ENCODE results near the gene PPIL1.
"Not testable (repeated sequence)": the region's sequence is repeated elsewhere in the genome, so short reads cannot be mapped to it uniquely, and the experiment has no call there.

The PPIL1 gene

DNA sequence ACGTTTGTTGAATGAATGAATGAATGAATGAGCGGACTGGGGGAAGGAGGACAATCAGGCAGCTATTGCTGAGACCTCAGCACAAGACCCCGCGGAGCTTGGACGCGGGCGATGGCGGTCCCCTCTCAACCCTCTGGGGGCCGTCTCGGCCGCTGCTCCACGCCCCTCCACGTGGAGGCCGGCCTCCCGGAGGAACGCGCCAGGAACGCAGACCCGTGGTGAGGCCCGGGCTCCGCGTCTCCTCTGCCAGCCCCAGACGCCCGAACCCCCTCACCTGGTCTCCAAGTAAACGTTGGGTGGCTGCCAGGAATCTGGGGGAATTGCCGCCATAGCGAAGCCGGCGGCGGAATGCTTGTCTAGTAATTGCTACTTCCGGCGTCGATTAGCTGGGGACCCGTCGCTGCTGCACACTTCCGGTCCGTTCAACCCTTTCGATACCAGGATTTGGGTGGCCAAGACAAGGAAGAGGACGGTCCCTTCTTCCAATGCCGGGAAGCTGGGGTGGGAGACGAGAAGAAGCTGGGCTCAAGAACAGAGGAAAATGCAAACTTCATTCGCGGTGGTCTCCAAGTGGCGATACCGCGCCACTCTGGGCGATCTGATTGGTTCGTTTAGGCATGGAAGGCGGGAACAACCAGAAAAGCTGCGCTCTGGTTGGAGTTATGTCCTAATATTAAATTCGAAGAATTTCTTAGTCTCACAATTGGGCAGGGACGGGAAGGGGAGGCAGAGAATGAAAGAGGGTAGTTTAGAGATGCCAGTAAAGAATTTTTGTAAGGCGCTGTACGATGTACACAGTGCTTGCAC is at the start of gene PPIL1:
TSS of gene PPIL1 (minus strand) at position 361 of the 807 bp plus-strand sequence. CDS start at position 330, 31 bp downstream.
- DNase-seq: peak; percentile 87

DNA sequence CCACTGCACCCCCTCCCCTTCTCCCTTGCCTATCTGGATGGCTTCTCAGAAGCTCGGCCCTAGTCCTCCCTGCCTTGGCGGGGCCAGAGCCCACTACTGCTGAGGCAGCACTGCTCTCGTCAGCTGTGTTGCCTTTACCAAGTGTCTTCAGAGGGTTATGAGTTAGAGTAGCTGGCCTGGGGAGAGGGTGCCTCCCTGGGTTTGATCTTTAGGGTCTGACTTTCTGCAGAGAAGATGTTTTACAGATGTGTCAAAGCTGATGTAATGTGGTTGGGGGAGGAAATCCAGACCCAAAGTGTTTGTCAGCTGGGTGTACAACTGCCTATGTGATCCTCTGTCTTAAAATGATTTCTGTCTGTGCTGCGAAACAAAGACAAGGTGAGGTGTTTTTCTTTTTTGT is 49.5 kb upstream of the PPIL1 start:
- DNase-seq: no peak

DNA sequence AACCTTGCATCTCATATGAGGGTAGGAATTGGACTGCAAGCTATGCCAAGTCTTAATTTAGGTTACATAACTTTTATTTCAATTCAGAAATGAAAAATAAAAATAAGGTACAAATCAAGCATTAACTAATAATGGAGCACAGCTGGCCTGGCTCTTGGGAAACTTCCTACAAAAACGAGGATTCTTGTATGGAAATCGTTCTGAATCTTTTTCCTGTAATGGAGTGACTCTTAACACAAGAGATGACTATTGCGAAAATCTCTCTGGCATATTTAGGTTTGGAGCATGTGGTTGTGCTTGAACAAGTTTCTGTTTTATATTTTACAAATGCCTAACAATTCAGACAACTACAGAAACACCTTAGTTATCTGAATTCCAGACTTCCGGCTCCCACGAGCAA is 45.9 kb upstream of the PPIL1 start:
- DNase-seq: no peak

DNA sequence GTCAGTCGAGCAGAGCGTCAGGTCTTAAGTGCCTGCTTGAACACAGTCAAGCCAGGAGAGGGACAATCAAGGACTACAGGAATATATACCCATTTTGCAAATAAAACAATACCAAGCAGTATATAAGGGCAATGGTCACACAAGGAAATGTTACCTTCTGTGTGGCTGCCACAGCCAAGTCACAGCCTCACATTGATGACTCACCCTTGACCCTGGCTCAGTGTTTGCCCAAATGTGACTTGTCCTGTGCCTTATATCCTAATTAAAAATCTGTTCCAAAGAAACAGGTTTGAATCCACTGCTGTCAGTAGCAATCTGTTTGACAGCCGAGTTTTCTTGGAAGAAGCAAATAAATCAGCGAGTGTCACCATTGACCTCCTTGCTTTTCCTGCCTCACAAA is 45.4 kb upstream of the PPIL1 start:
- no peak for DNase-seq

DNA sequence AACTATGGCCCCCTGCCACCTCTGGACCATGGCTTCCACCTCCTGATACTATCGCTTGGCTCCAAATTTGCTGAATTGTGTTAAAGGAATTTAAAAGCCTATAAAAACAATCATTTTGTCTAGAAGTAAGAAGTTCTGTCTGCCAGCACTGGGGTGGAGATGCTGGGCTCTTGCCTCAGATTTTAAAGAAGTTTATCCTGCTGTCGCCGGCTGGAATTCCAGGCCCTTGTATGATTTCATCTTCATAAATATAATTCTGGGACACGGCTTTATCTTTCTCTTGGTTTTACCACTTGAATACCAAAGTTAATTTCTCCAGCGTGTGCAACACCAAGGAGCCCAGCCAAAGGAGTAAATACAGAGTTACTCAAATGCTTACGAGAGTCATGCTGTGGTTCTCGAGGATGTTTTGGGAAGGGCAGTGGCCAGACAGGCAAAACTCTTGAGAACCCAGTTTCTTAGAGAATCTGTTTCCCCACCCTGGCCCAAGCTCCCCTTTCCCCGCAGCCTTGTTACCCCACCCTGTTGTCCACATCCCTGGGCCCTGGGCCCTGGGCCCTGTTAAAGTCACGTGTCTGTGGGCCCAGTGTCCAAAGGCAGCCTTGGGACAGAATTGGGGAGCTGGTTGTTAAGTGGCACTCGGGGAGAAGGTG is 43.1 kb upstream of the PPIL1 start:
- no peak for DNase-seq

DNA sequence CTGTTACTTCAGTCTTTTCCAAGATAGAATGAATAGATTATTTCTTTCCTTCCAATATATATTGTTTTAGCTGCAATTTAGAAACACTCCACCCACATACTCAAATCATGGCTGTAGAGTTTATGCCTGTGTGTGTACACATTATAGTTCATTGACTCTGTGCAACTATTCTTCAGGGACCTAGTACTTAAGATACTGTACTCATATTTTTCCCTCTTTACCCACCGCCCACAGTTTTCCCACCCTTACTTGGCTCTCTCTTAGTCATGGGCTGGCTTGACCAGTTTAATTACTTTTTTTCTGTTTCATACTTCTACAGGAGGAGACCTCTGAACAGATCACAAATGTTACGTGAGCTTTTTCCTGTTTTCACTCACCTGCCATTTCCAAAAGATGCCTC is 41.5 kb upstream of the PPIL1 start:
- DNase-seq: no peak

DNA sequence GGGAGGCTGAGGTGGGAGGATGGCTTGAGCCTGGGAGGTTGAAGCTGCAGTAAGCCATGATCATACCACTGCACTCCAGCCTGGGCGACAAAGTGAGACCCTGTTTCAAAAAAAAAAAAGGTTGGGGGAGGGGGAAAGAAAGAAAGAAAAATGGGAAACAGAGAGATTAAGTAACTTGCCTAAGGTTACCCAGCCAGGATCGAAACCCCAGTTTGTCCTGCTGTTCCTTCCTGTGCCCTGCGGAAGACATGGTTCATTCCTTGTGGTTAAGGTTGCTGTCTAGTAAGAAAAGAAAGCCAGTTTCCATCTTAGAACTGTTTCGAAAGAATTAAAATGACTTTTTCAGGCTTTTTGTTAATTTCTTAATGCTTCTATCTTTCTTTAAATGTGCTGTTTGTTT is 41.0 kb upstream of the PPIL1 start:
- no peak for DNase-seq

DNA sequence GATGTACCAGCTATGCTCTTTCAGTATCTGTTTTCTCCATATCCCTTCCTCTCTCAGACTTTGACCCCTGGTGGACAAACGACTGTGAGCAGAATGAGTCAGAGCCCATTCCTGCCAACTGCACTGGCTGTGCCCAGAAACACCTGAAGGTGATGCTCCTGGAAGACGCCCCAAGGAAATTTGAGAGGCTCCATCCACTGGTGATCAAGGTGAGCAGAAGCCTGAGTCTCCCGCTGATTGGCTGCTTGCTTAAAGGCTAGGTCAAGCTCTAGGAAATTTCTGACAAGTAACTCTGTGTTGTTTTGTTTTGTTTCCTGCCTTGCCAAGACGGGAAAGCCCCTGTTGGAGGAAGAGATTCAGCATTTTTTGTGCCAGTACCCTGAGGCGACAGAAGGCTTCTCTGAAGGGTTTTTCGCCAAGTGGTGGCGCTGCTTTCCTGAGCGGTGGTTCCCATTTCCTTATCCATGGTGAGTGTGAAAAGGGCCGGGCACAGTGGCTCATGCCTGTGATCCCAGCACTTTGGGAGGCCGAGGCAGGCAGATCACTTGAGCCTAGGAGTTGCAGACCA is 39.7 kb upstream of the PPIL1 start:
- peak; percentile 7 for DNase-seq

DNA sequence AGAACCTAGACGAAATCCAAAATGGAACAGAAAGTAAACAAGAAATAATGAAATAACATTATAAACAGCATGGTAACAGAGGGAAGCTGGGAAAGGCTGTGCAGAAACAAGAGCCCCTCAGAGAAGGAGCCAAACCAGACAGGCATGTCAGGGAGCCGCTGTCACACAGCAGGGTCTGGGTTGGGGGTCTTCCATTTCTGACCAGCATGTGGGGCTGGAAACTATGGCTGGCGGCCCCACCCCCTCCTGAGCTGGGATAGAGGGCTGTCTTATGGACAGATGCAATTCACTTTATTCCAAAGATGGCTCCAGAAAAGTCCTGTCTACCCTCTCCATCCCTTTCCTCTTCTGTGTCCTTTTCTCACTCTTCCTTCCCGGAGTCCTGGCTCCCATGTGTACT is 38.5 kb upstream of the PPIL1 start:
- DNase-seq: no peak

DNA sequence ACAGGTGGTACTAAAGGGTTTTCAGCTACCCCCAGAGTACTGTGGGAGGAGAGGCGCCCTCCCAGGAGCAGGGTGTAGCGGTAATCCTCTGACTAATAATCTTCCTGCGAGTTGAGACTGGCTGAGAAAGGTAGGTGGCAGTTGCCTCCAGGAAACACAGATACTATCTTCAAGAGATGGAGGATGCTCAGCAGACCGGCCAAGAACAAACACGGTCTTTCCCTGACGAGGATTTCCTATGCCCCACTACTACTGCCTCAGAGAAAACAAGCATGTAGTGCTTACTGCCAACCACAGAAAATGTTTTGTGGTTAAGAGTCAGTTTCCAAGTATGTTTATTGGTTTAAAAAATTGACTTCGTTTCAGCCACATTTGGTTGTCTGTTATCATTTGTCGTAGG is 38.0 kb upstream of the PPIL1 start:
- peak; percentile 71 for DNase-seq

DNA sequence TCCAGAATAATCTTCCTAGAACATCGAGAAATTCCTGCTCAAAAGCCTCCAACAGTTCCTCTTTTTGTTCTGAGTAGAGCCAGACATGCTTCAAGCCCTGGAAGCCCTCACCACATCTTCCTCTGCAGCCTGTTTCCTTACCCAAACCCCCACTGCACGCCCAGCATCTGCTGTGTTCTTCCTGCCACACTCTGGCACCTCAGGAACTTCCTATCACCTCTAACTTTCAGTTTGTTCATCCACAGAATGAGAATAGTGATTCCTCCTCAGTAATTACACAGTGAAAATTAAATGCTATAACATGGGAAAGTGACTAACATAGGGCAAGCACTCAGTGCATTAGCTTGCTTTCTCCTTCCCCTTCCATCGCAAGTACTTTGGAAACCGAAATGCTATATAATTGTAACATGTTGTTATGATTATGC is 37.4 kb upstream of the PPIL1 start:
- peak; percentile 41 for DNase-seq

DNA sequence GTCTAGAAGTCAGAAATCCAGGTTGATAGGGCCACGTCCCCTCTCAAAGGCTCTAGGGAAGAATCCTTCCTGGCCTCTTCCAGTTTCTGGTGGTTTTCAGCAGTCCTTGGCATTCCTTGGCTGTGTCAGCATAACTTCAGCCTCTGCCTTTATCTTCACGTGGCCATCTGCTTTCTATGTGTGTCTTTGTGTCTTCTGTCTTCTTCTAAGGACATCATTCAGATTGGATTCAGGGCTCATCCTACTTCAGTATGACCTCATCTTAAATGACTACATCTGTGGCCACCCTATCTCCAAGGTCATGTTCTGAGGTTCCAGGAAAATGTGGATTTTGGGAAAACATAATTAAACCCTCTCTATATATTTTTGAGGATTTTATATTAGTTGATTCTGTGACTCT is 34.1 kb upstream of the PPIL1 start:
- DNase-seq: no peak

DNA sequence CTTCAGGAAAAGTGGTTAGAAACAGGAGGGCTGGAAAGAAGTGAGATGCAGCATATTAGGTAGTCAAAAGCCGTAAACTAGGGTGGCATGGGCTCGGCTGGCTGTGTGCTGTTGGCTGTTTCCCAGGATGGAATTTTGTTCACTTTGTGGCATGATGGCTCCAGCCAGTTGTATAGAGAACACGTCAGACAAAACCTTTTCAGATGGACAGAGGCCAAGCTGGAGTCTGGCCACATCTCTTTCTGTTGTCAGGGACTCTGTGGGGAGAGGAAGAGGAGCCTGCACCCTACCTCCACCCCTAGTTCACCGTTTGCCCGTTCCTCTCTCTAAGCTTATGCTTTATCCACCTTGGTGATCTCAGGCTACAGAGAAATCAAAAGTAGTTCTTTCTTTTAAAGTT is 33.2 kb upstream of the PPIL1 start:
- no peak for DNase-seq

DNA sequence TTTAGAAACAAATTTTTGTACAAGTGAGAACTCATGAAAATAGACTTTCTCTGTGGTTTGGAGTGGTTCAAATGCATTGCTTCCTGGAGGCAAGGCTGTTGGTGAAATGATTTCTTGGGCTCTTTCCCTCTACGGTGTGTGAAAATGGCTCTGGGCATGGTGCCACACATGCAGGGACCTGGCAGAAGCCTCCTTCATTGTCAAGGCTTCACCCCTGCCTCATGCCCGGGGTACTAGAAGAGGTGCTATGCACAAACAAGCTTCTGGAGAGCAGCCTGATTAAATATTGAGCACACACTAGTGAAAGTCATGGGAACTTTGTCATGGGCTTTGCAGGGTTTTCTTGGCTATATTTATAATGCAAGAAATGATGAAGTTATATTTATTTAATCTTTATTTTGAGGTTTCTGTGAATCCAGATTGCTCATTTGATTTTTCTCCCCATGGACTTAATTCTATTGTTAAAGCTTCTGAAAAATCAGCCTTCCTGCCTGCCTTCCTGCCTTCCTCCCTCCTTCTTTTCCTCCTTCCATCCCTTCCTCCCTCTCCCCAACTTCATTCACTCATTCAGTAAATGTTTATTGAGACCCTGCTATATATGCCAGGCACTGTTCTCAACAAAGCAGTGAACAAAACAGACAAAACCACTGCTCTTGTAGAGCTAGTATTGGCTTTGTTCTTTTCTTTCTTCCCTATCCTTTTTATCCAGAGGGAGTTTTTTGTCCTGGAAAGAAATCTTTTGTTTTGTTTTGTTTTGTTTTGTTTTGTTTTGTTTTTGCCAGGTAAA is 32.1 kb upstream of the PPIL1 start:
- no peak for DNase-seq

DNA sequence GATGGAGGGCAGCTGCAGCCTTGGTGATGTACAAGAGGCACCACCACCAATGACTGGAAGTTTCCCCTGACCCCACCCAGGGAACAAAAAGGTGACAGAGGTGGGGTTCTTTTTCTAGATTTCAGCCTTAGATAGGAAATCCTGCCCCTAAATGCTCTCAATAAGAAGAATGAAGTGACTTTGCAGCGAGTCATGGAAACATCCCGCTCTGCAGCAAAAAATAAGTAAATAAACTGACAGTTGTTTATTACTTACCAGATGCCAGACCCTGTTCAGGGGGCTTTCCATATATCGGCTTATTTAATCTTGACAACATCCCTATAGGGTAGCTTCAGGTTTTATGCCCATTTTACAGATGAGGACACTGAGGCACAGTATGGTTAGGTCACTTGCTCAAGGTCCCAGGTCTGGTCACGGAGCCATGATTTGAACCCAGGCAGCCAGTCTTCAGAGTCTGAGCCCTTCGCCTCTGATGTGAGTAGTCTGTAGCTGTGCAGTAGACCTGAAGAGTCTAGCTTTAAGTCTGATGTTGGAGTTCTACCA is 30.3 kb upstream of the PPIL1 start:
- DNase-seq: no peak

DNA sequence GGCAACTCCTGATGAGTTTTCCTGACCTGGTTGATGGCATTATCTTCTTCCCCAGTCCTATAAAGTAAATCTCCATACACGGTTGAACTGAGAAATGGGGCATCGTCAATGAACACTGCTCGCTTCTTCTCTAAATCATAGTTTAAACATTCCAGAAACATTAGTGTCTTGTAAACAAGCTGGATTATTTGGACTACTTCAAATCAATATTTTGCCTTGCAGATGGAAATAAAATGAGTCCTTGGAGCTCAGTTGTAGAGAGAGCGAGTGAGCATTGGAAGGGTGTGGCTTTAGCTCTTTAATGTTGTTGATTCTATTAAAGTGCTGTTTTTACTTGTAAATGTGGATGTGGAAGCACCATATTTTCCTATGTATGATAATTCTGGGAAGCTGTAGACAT is 29.5 kb upstream of the PPIL1 start:
- DNase-seq: no peak

DNA sequence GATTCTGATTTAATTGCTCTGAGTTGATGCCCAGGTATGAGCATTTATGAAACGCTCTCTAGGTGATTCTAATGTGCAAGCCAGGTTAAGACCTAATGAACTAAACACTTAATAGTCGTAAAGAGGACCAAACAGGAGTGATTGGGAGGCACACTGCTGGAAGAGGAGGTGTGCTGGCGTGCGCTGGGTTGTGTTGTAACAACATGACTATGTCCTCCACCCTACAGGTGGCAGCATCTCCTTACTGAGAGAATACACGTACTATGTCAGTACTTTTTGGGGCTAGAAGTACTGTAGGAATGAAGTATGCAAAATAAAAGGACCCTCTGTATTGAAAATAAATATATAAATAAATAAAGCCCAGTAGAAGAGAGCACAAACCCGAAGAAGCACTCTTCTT is 23.0 kb upstream of the PPIL1 start:
- DNase-seq: no peak

DNA sequence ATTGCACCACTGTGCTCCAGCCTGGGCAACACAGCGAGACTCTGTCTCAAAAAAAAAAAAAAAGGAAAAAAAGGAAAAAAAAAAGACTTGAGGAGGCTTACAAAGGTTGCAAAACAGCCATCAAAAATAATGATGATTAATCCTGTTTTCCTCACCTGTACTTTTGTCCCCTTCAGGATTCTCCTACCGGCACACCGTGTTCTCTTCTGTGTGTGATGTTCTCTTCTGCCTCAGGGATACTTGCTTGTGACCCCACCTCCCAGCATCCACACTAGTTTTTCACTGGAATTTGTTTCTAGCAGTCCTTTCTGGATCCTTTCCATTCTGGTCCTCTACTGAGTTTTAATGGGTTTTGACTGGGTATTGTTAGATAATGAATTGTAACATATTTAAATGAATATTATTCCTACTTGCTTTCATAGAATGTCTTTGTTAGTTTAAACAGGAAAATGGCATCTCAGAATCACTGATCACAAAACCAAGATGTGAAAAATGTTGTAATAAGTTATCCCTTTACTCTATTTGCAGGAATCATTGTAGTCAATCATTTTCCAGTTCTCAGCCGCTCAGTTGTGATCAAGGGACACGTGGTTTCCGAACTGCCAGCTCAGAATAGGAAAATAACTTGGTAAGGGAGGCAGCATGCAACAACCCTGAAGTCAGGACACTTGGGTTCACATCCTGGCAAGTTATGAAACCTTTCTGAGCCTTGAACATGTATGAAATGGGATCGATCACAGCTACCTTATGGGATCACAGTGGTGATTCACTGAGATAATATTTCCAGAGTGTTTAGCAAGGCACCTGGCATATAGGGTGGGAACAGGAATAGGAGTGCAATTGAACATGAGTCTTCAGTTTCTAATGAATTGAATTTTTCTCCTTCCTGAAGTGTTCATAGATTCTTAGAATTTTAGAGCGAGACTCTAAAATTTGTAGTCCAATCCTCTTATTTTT is 19.7 kb upstream of the PPIL1 start:
- no peak for DNase-seq

DNA sequence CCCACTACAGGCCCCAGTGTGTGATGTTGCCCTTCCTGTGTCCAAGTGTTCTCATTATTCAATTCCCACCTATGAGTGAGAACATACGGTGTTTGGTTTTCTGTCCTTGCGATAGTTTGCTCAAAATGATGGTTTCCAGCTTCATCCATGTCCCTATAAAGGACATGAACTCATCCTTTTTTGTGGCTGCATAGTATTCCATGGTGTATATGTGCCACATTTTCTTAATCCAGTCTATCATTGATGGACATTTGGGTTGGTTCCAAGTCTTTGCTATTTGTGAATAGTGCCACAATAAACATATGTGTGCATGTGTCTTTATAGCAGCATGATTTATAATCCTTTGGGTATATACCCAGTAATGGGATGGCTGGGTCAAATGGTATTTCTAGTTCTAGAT is 16.6 kb upstream of the PPIL1 start:
- DNase-seq: not testable (repeated sequence)

DNA sequence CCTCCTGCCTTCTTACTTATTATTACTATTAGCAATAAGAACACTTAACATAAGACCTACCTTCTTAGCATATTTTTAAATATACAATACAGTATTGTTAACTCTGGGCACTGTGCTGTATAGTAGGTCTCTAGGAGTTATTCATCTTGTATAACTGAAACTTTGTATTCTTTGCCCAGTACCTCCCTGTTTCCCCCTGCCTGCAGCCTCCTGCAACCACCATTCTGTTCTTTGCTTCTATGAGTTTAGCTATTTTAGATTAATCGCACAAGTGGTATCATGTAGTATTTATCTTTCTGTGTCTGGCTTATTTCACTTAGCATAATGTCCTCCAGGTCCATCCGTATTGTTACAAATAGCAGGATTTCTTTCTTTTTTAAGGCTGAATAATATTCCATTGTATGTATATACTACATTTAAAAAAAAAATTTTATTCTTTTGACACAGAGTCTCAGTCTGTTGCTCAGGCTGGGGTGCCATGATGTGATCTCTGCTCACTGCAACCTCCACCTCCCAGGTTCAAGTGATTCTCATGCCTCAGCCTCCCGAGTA is 15.6 kb upstream of the PPIL1 start:
- DNase-seq: no peak

DNA sequence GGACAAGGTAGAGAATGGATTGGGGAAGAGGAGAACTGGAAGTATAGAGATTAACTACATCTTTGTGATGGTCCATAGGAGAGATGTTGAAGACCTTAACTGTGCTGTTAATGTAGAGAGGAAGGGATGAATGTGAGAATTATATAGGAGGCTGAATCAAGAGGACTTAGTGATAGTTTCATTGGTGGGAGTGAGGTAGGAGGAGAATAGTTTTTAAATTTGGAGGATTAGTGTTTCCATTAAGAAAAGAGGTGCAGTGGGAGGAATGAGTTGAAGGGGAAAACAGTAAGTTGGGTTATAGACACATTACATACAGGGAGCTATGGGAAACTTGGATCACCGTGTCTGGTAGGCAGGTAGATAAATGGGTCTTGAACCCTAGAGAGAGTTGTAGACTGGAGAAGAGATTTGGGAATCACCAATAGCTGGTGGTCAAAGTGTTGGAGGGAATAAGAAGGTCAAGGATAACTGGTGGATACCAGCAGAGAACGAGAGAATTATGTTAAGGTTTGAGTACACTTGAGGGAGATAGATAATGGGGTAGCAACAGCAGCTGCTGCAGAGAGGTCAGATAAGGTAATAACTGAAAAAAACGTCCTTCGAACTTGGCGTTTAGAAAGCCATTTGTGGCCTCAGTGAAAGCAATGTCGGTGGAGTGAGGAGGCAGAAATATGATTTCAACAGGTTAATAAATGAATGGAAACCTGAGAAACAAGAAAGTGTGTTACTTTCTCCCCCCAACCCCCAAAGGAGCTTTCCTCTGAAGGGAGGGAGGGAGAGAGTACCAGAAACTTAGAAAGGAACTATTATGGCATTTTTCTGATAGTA is 14.3 kb upstream of the PPIL1 start:
- no peak for DNase-seq
